ENCODE data around the gene ACAP1. TPM values are rescaled to one million over a fixed set of nuclear protein-coding genes. Genes with fewer than 3 reads are reported as not detected.
A peak's percentile ranks its signal among the peaks of the same experiment; 100 is the strongest.

ACAP1 gene
- total RNA-seq, 1 donor from 2014 or later: 3.6 TPM

DNA sequence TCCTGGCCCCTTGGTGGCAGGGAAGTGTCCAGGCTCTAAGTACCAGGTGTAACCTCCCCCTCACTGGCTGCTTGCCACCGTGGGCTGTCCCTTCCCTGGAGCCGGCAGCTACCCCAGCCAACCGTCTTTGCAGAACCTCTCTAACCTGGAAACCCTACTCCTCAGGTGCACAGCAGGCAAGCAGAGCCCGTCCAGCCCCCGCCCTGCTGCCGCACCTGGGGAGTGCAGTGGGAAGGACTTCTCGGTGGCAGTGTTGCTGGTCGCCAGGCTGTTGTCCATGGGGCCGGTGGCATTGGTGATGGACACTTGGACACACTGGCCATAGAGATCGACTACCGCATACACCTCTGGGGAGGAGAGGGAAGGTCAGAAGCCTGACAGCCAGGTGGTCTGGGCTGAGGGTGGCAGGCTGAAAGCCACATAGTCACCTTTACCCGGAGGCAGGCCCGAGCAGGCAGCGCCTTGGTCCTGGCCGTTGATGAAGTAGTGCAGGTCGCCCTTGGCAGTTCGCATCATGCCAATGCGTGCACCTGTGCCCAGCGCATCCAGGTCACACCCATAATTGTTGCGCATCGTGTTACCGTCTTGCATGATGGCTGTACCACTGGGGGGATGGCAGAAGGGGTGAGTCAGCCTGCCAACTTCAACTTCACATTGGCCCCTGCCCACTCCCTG is 13.7 kb upstream of the ACAP1 start:
- TF ChIP-seq, protein P1, sequence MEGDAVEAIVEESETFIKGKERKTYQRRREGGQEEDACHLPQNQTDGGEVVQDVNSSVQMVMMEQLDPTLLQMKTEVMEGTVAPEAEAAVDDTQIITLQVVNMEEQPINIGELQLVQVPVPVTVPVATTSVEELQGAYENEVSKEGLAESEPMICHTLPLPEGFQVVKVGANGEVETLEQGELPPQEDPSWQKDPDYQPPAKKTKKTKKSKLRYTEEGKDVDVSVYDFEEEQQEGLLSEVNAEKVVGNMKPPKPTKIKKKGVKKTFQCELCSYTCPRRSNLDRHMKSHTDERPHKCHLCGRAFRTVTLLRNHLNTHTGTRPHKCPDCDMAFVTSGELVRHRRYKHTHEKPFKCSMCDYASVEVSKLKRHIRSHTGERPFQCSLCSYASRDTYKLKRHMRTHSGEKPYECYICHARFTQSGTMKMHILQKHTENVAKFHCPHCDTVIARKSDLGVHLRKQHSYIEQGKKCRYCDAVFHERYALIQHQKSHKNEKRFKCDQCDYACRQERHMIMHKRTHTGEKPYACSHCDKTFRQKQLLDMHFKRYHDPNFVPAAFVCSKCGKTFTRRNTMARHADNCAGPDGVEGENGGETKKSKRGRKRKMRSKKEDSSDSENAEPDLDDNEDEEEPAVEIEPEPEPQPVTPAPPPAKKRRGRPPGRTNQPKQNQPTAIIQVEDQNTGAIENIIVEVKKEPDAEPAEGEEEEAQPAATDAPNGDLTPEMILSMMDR (IDR thresholded peaks at IDR 0.05; ENCODE audit: insufficient read depth, low read length, poor library complexity, severe bottlenecking): no peak
- H3K36me3 ChIP-seq (ENCODE audit: control insufficient read depth, insufficient read depth, low read length): peaks cover 5% of the 10 kb centered on the region
- no peak for DNase-seq (ENCODE audit: low read depth)

DNA sequence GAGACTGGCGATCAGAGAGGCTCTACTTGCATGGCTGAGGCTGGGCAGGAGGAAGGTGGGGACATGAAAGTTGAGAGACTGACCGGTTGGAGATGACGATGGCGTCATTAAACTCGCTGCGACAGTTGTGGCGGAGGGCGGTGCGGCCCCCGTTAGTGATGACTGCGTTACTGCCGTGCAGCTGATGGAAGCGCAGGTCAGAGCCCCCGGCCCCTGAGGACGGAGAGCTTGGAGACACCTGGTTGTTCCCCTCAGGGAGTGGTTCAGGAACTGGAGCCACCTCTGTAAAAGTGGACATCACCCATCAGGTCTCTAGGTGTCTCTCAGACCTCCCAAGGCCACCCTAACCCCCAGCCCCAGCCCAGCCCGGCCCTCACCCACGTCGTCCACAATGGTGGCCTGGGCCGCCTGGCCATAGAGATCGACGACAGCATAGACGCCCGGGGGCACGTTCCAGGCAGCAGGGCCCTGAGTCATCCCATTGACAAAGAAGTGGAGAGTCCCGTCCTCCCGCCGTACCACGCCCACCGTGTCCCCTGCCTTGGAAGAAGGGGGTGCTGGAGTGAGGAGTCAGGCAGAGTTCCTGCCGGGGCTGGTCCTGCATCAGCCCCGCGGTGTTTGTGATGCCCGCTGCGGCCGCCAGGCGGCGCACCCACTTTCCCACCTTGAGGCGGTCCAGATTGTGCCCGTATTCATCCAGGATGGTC is 12.4 kb upstream of the ACAP1 start:
- no peak for DNase-seq (ENCODE audit: low read depth)
- Histone ChIP-seq H3K4me3 (ENCODE audit: low read depth, low read length) (no peak overlapping the region), H3K36me3 (ENCODE audit: control insufficient read depth, insufficient read depth, low read length) (peaks cover 5% of the 10 kb centered on the region), H3K27me3 (ENCODE audit: control insufficient read depth, insufficient read depth, low read length) (no peaks in the 10 kb centered on the region)
- TF ChIP-seq, protein P1 (IDR thresholded peaks at IDR 0.05; ENCODE audit: insufficient read depth, low read length, poor library complexity, severe bottlenecking): peak; percentile 91

More for the DNA sequence above, 13.7 kb upstream of the ACAP1 start:
- Histone ChIP-seq H3K27me3 (ENCODE audit: control insufficient read depth, insufficient read depth, low read length) (no peaks in the 10 kb centered on the region), H3K4me3 (ENCODE audit: low read depth, low read length) (no peak overlapping the region)

DNA sequence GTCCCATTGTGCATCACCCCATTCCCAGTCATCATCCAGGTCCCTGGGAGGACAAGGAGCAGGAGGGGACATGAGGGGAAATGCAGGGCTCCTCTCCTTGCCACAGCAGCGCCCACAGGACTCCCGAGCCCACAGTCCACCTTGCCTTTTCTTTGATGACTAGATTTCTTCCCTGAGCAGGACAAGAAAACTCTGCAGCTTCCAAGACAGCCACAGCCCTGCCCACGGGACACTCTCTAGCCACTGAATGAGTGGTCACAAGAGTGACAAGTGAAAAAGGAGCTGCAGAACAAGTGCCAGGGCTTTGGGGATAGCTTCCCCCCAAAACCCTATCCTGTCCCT is 11.9 kb upstream of the ACAP1 start:
- no peak for DNase-seq (ENCODE audit: low read depth)
- no peaks in the 10 kb centered on the region for H3K27me3 ChIP-seq (ENCODE audit: control insufficient read depth, insufficient read depth, low read length)
- TF ChIP-seq, protein P1 (IDR thresholded peaks at IDR 0.05; ENCODE audit: insufficient read depth, low read length, poor library complexity, severe bottlenecking): no peak
- no peak overlapping the region for H3K4me3 ChIP-seq (ENCODE audit: low read depth, low read length)
- H3K36me3 ChIP-seq (ENCODE audit: control insufficient read depth, insufficient read depth, low read length): peaks cover 5% of the 10 kb centered on the region

DNA sequence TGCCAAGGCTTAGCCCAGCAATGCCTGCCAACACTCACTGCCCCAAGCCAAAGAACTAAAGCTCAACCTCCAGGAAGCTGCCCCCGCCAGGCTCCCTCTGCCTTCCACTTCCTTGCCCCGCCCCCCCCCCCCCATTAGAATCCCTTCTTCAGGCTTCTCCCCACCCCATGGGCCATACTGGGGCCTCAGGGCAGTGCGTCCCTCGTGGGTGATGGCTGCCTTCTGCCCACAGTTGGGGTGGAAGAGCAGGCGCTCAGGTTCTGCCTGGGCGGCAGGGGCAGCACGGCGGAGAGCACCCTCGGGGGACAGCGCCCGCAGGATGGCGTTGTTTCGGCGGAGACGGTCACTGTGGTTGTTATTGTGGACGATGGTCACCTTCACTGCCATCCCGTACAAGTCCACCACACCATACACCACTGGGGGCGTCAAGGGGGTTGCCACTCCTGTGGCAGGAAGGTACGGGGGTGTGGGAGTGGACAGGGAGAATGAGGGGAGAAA is 11.2 kb upstream of the ACAP1 start:
- Histone ChIP-seq H3K36me3 (ENCODE audit: control insufficient read depth, insufficient read depth, low read length) (peaks cover 5% of the 10 kb centered on the region), H3K4me3 (ENCODE audit: low read depth, low read length) (no peak overlapping the region), H3K27me3 (ENCODE audit: control insufficient read depth, insufficient read depth, low read length) (no peaks in the 10 kb centered on the region)
- TF ChIP-seq, protein P1 (IDR thresholded peaks at IDR 0.05; ENCODE audit: insufficient read depth, low read length, poor library complexity, severe bottlenecking): no peak
- no peak for DNase-seq (ENCODE audit: low read depth)

DNA sequence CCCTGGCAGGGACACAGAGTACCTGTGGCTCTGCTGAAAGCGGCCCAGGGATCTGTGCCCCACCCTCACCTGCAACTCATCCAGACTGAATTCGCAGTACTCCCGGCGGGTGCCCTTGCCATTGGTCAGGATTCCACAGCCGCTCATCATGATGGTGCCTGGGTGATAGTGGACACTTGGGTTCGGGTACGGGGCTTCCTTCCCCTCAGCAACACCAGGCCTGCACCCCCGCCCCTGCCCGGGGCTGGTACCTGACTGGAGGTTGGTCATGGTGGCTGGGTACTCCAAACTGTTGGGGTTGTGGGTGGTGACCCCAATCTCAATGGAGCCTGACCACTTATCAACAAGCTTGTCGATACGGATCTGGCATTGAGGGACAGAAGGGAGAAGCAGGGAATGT is 10.1 kb upstream of the ACAP1 start:
- no peak for DNase-seq (ENCODE audit: low read depth)
- Histone ChIP-seq H3K36me3 (ENCODE audit: control insufficient read depth, insufficient read depth, low read length) (peaks cover 4% of the 10 kb centered on the region), H3K4me3 (ENCODE audit: low read depth, low read length) (no peak overlapping the region), H3K27me3 (ENCODE audit: control insufficient read depth, insufficient read depth, low read length) (no peaks in the 10 kb centered on the region)
- TF ChIP-seq, protein P1 (IDR thresholded peaks at IDR 0.05; ENCODE audit: insufficient read depth, low read length, poor library complexity, severe bottlenecking): no peak

All from kidney epithelial cell (primary cell).